AG04449 (cell line): ENCODE results near the gene ST6GALNAC5.

Experiments used
- CTCF ChIA-PET: fragments of 350-600 bp; formaldehyde crosslinking; extraction: SDS; loops from one replicate; lab custom pipeline; 2021; ENCODE audit warnings: antibody characterized with exemption; lab: Yijun Ruan, JAX
- POLR2A ChIA-PET: fragments of 400-600, 350-600 bp; formaldehyde crosslinking; extraction: SDS; loops from one replicate; lab custom pipeline; 2020; ENCODE audit warnings: antibody characterized with exemption, inconsistent platforms; lab: Yijun Ruan, JAX
- DNase-seq: peaks from one replicate; pipeline ENCODE4 v3.0.0-alpha.2; 2010; ENCODE audit warnings: low read depth, low spot score
- H3K4me3 ChIP-seq: 2 replicates; pipeline ENCODE4 v1.5.1; 2011; ENCODE audit warnings: low read depth, mild to moderate bottlenecking, control low read depth, low read length
- CTCF ChIP-seq: IDR thresholded peaks from one replicate; pipeline ENCODE4 v1.5.1; 2011; ENCODE audit warnings: mild to moderate bottlenecking, moderate library complexity, low read length, control low read depth, inconsistent platforms; ENCODE audit not compliant: insufficient read depth; ENCODE audit errors: missing control alignments

ST6GALNAC5 gene

GRCh38 chr1:76841460-76841859 lies 25.8 kb upstream of the ST6GALNAC5 start:
- ChIA-PET POLR2A (no interaction called here), CTCF (no interaction called here)
- no peak for DNase-seq
- no peak overlapping the region for H3K4me3 ChIP-seq
- no peak for TF ChIP-seq CTCF

- TF ChIP-seq CTCF = no peak
- no peak overlapping the region for H3K4me3 ChIP-seq
- DNase-seq = no peak
- ChIA-PET POLR2A (no interaction called here), CTCF (no interaction called here)
These were observed 23.3 kb upstream of the ST6GALNAC5 start for GRCh38 chr1:76843821-76844464.

- H3K4me3 ChIP-seq = no peak overlapping the region
- no peak for TF ChIP-seq CTCF
- POLR2A ChIA-PET = no interaction called here
- DNase-seq = no peak
- CTCF ChIA-PET = no interaction called here
These were observed 13.0 kb upstream of the ST6GALNAC5 start for GRCh38 chr1:76854255-76854654.

GRCh38 chr1:76856104-76856503 lies 11.2 kb upstream of the ST6GALNAC5 start:
- H3K4me3 ChIP-seq = no peak overlapping the region
- ChIA-PET CTCF (no interaction called here), POLR2A (no interaction called here)
- TF ChIP-seq CTCF = no peak
- DNase-seq = no peak

GRCh38 chr1:76857138-76857537 lies 10.1 kb upstream of the ST6GALNAC5 start:
- CTCF ChIA-PET = no interaction called here
- no peak for DNase-seq
- no peak overlapping the region for H3K4me3 ChIP-seq
- POLR2A ChIA-PET = no interaction called here
- no peak for TF ChIP-seq CTCF

- DNase-seq = no peak
- CTCF ChIA-PET = no interaction called here
These were observed 9.3 kb upstream of the ST6GALNAC5 start for GRCh38 chr1:76857973-76858372.

More at GRCh38 chr1:76857973-76858372, 9.3 kb upstream of the ST6GALNAC5 start:
- no peak overlapping the region for H3K4me3 ChIP-seq
- POLR2A ChIA-PET = no interaction called here
- TF ChIP-seq CTCF = no peak
